ENCODE results near the gene USF2.
A peak's percentile ranks its signal among the peaks of the same experiment; 100 is the strongest.

The USF2 gene

GRCh38 chr19:35241417-35241816, 27.3 kb upstream of the USF2 start:
- no peak for DNase-seq (ENCODE audit: low read depth in 2 of 2)

- no peak for DNase-seq (ENCODE audit: low read depth in 2 of 2)
Observed at GRCh38 chr19:35246466-35247092, 22.2 kb upstream of the USF2 start.

GRCh38 chr19:35247526-35248309, 21.0 kb upstream of the USF2 start:
- DNase-seq (ENCODE audit: low read depth in 2 of 2), result peak in 1 of 2 donors; percentile 41

- DNase-seq (ENCODE audit: low read depth in 2 of 2), result peak; percentile 49 to 52
Observed at GRCh38 chr19:35248310-35249145, 20.2 kb upstream of the USF2 start, which contains the start of gene LSR. TSS of gene LSR (plus strand) at chr19:35249002. CDS start at chr19:35249023, 21 bp downstream.

GRCh38 chr19:35249146-35249847, 19.5 kb upstream of the USF2 start:
- DNase-seq (ENCODE audit: low read depth in 2 of 2), result no peak

- DNase-seq (ENCODE audit: low read depth in 2 of 2), result no peak
Observed at GRCh38 chr19:35249848-35250711, 18.7 kb upstream of the USF2 start.

GRCh38 chr19:35251456-35251855, 17.3 kb upstream of the USF2 start:
- no peak for DNase-seq (ENCODE audit: low read depth in 2 of 2)

GRCh38 chr19:35253316-35254286, 15.2 kb upstream of the USF2 start:
- no peak for DNase-seq (ENCODE audit: low read depth in 2 of 2)

- no peak for DNase-seq (ENCODE audit: low read depth in 2 of 2)
Observed at GRCh38 chr19:35254341-35255297, 14.1 kb upstream of the USF2 start.

GRCh38 chr19:35256566-35256965, 12.2 kb upstream of the USF2 start:
- no peak for DNase-seq (ENCODE audit: low read depth in 2 of 2)

GRCh38 chr19:35257113-35257461, 11.7 kb upstream of the USF2 start:
- no peak for DNase-seq (ENCODE audit: low read depth in 2 of 2)

- no peak for DNase-seq (ENCODE audit: low read depth in 2 of 2)
Observed at GRCh38 chr19:35260694-35261304, 8.0 kb upstream of the USF2 start.

GRCh38 chr19:35261356-35262100, 7.2 kb upstream of the USF2 start:
- DNase-seq (ENCODE audit: low read depth in 2 of 2), result no peak

GRCh38 chr19:35262101-35262761, 6.5 kb upstream of the USF2 start:
- no peak for DNase-seq (ENCODE audit: low read depth in 2 of 2)

- DNase-seq (ENCODE audit: low read depth in 2 of 2), result no peak
Observed at GRCh38 chr19:35264268-35265125, 4.3 kb upstream of the USF2 start.
